SK-MEL-5 (cell line): Measurements from ENCODE around the gene PIAS2. TPM values are rescaled to one million over a fixed set of nuclear protein-coding genes. Genes with fewer than 3 reads are reported as not detected.

Experiments used
- DNase-seq: peaks from one replicate; pipeline ENCODE4 v3.0.0-alpha.2; 2016; ENCODE audit warnings: low read depth, low spot score
- in situ Hi-C: cut with HindIII; loops from 2 replicates; pipeline ENCODE4 v1.10.0; 2016; ENCODE audit warnings: low sequenced_read_pairs, high pct_unique_total_duplicates, low pct_unique_long_range_greater_than_20kb
- total RNA-seq: library from RNA; depleted of rRNA; stranded (reverse); fragments of >200 nt; shearing (Covaris generic); gene quantifications from 2 replicates; pipeline ENCODE4 v1.2.3, GENCODE V29; 2014; rRNA removed

Gene PIAS2
- total RNA-seq, 1 experiment from 2014 or later = 29.0 TPM

DNA sequence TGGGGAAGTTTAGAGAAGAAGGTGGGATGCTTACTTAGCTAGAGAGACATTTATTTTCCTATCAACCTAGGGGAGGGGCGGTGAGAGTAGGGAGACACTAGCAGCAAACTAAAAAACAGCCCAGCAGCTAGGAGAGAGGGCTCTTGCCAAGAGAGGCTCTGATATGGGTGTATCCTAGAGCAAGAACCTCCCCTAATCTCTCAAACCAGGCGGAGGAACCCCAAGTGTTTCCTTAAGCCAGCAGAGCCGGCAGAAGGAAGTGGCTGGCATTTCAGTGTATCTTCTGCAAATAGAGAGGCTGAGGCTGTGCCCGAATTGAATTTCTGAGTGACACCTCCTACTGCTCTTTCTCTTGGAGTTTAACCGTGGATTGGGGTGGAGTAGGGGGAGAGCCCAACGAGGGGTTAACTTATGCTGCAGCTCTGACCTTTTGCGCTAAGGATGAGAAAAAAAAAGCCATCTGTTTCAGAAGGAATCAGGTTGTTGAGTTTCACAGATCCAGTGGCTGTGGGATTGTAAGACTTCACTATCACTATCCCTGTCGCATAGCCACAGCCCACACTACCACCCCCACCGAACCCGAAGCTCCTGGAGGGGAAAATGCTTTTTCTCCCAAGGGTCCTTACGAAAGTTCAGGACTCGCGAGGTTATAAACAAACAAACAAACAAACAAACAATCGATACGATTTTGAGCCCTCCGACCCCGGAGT lies 161.8 kb downstream of the PIAS2 start:
- in situ Hi-C loops = no loop called here
- no peak for DNase-seq

DNA sequence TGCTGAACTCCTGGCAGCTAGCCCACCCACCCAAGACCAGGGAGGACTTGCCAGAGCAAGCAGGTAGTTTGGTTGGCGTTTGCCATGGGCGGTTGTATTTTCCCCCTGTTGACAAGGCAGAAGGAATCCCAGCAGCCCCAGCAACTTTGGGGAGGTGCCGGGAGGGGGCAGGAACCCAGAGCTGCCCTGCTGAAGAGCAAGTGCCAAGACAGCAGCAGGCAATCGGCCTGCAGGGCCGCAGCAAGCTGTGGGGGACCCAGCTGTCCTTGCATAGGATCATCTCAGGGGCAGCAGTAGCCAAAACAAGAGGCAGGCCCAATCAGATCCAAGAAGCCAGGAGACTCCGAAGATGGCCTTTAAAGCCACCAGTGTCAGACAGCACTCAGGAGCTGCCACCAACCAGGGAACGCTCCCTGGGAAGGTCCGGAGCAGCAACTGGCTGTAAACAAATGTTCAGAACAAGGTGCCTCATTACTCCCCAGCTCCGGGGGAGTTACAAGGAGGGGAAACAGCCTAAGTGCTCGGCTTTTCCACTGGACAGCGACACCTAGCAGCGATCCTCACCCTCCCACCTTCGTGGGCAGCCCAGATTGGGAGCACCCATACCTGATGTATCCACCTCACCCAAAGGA lies 162.5 kb downstream of the PIAS2 start:
- no peak for DNase-seq
- in situ Hi-C loops = no loop called here

- in situ Hi-C loops = no loop called here
These were observed 163.1 kb downstream of the PIAS2 start for GRCh38 chr18:46754188-46754587.

More at GRCh38 chr18:46754188-46754587, 163.1 kb downstream of the PIAS2 start:
- no peak for DNase-seq

Other genes starting within 250 kb of the PIAS2 start
- gene ST8SIA5, start 160.5 kb downstream of the PIAS2 start, total RNA-seq = not detected in 2 replicates
- 9.5 and 10.0 TPM in 2 replicates for gene KATNAL2, start 95 bp upstream of the PIAS2 start, total RNA-seq
- not detected in 2 replicates for gene ELOA2, start 118.1 kb upstream of the PIAS2 start, total RNA-seq
- gene HDHD2, start 233.0 kb upstream of the PIAS2 start, total RNA-seq = 14.0 and 14.3 TPM in 2 replicates